ENCODE data around the gene SGF29. TPM values are rescaled to one million over a fixed set of nuclear protein-coding genes. Genes with fewer than 3 reads are reported as not detected.
"Not testable (repeated sequence)": the region's sequence is repeated elsewhere in the genome, so short reads cannot be mapped to it uniquely, and the experiment has no call there.

The SGF29 gene
- polyA plus RNA-seq, 1 donor: 24.8 TPM

GRCh38 chr16:28595451-28595850 lies 41.7 kb downstream of the SGF29 start:
- H3K9me3 ChIP-seq (ENCODE audit: control insufficient read depth, low read depth, low read length); H3K27ac ChIP-seq (ENCODE audit: low read length); H3K4me3 ChIP-seq (ENCODE audit: low read length); DNase-seq; H3K27me3 ChIP-seq (ENCODE audit: control insufficient read depth, insufficient read depth, low read length): not testable (repeated sequence)
- WGBS (ENCODE audit: insufficient coverage, low lambda C conversion rate): no CpG with 5 or more reads among the region's 6 CpGs
- H3K36me3 ChIP-seq (ENCODE audit: control insufficient read depth, insufficient read depth, low read length): peaks cover 23% of the 10 kb centered on the region
- H3K4me1 ChIP-seq (ENCODE audit: control insufficient read depth, insufficient read depth, low read length): peaks cover 26% of the 10 kb centered on the region

DNA sequence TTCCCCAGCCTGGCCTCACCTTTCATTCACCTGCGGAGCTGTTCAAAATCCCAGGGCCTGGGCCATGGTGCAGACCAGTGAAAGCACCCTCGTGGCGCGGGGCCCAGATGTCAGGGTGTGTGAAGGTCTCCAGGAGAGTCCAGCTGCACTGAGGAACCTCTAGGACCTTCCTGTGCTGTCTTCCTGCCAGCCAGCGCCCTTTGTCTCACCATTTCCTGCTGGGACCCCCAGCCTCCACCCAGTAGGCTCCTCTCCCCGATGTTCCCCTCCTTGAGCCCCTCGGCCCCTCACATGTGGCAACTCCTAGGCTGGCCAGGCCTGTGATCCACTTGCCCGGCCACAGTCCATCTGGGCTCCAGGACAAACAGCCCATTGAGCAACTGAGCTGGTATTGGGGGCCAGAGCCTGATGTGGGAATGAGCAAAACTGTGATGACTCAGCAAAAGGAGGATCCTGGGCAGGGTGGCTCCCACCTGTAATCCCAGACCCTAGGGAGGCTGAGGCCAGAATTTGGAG lies 42.5 kb downstream of the SGF29 start:
- H3K27me3 ChIP-seq (ENCODE audit: control insufficient read depth, insufficient read depth, low read length): no peaks in the 10 kb centered on the region
- no CpG with 5 or more reads among the region's 8 CpGs for WGBS (ENCODE audit: insufficient coverage, low lambda C conversion rate)
- peaks cover 16% of the 10 kb centered on the region for H3K36me3 ChIP-seq (ENCODE audit: control insufficient read depth, insufficient read depth, low read length)
- H3K27ac ChIP-seq (ENCODE audit: low read length): peak overlapping the region; percentile 71
- peak overlapping the region; percentile 11 for H3K4me3 ChIP-seq (ENCODE audit: low read length)
- peaks cover 26% of the 10 kb centered on the region for H3K4me1 ChIP-seq (ENCODE audit: control insufficient read depth, insufficient read depth, low read length)
- no peaks in the 10 kb centered on the region for H3K9me3 ChIP-seq (ENCODE audit: control insufficient read depth, low read depth, low read length)
- DNase-seq: peak in 1 of 2 donors; percentile 34

- Histone ChIP-seq H3K36me3 (ENCODE audit: control insufficient read depth, insufficient read depth, low read length) (peaks cover 10% of the 10 kb centered on the region), H3K4me3 (ENCODE audit: low read length) (peak within 1 kb of the TSS; percentile 11), H3K27me3 (ENCODE audit: control insufficient read depth, insufficient read depth, low read length) (no peaks in the 10 kb centered on the region), H3K4me1 (ENCODE audit: control insufficient read depth, insufficient read depth, low read length) (peaks cover 26% of the 10 kb centered on the region), H3K27ac (ENCODE audit: low read length) (peak within 1 kb of the TSS; percentile 71), H3K9me3 (ENCODE audit: control insufficient read depth, low read depth, low read length) (no peaks in the 10 kb centered on the region)
- peak; percentile 90 to 92 for DNase-seq
- 0% methylated on average over 1 of the region's 11 CpGs for WGBS (ENCODE audit: insufficient coverage, low lambda C conversion rate)
These were observed 43.3 kb downstream of the SGF29 start, which contains the start of gene SULT1A2 for GRCh38 chr16:28596840-28597691. TSS of gene SULT1A2 (minus strand) at chr16:28597050. CDS start at chr16:28595930, 1,120 bp downstream.

DNA sequence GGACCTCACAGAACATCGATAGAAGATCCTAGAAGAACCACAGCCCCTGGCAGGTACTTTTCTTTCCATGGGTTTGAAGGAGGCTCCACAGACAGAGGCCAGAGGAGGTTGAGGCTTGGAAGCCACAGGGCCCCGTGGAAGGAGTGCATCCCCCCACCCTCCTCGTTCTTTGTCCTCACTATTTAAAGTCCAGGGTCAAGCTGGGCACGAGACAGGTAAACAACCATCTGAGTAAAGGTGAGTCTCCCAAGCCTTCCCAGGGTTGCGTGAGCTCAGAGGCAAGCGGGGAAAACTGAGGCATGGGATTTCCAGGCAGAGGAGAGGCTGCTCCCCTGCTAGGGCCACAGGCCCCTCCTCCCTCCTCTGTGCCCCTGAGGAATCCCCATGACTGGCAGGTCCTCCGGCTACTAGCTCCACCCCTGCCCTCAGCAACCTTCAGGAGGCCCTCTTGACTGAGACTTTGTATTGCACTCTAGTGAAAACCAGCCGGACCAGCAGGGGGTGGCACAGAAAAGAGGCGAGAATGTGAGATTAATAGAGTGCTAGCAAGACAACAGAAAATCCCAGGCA lies 44.1 kb downstream of the SGF29 start:
- DNase-seq: peak; percentile 81 to 90
- peaks cover 7% of the 10 kb centered on the region for H3K36me3 ChIP-seq (ENCODE audit: control insufficient read depth, insufficient read depth, low read length)
- no CpG with 5 or more reads among the region's 9 CpGs for WGBS (ENCODE audit: insufficient coverage, low lambda C conversion rate)
- peak overlapping the region; percentile 47 for H3K27ac ChIP-seq (ENCODE audit: low read length)
- peaks cover 26% of the 10 kb centered on the region for H3K4me1 ChIP-seq (ENCODE audit: control insufficient read depth, insufficient read depth, low read length)
- no peaks in the 10 kb centered on the region for H3K9me3 ChIP-seq (ENCODE audit: control insufficient read depth, low read depth, low read length)
- no peaks in the 10 kb centered on the region for H3K27me3 ChIP-seq (ENCODE audit: control insufficient read depth, insufficient read depth, low read length)
- H3K4me3 ChIP-seq (ENCODE audit: low read length): no peak overlapping the region

DNA sequence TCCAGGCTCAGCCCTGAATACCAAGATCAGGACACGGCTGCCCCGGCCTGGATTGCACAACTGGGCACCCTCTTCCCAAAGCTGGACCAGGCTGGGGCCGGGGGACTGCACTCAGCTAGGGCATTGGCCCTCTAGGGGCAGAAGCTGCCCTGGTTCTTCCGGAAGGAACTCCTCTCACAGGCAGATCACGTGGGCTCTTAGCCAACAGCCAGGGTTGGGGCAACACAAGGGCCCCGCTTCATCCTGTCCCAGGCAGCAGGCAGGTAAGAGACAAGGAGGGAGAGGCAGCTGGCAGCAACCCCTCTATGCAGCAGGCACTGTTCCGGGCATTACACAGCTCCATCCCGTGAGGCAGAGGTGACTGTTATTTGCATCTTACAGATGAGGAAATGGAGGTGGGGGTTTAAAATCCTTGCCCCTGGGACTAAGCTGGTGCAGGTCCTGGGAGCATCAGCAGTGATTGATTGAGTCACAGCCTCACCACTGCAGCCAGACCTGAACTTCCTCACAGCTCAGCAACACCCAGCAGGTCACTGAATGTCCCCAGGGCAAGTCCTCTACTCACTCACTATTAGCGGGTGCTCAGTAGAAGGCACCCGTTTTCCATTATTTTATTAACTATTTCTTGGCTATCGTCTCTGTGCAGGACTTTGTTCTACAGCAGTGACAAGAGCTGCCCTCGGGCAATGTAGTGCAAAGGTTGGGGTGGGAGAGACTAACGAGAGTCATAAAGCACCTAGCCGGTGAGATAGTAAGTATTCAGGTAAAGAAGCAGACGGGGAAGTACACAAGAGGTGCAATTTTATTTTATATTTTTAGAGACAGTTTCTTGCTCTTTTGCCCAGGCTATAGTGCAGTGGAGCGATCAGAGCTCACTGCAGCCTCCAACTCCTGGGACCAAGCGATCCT lies 45.9 kb downstream of the SGF29 start:
- no CpG with 5 or more reads among the region's 17 CpGs for WGBS (ENCODE audit: insufficient coverage, low lambda C conversion rate)
- not testable (repeated sequence) for H3K4me3 ChIP-seq (ENCODE audit: low read length); DNase-seq; H3K9me3 ChIP-seq (ENCODE audit: control insufficient read depth, low read depth, low read length); H3K27ac ChIP-seq (ENCODE audit: low read length); H3K27me3 ChIP-seq (ENCODE audit: control insufficient read depth, insufficient read depth, low read length)
- peaks cover 26% of the 10 kb centered on the region for H3K4me1 ChIP-seq (ENCODE audit: control insufficient read depth, insufficient read depth, low read length)
- H3K36me3 ChIP-seq (ENCODE audit: control insufficient read depth, insufficient read depth, low read length): peaks cover 13% of the 10 kb centered on the region

- no CpG with 5 or more reads among the region's 20 CpGs for WGBS (ENCODE audit: insufficient coverage, low lambda C conversion rate)
- DNase-seq; H3K27ac ChIP-seq (ENCODE audit: low read length); H3K9me3 ChIP-seq (ENCODE audit: control insufficient read depth, low read depth, low read length); H3K4me3 ChIP-seq (ENCODE audit: low read length); H3K27me3 ChIP-seq (ENCODE audit: control insufficient read depth, insufficient read depth, low read length): not testable (repeated sequence)
- peaks cover 20% of the 10 kb centered on the region for H3K4me1 ChIP-seq (ENCODE audit: control insufficient read depth, insufficient read depth, low read length)
- peaks cover 21% of the 10 kb centered on the region for H3K36me3 ChIP-seq (ENCODE audit: control insufficient read depth, insufficient read depth, low read length)
These were observed 47.2 kb downstream of the SGF29 start for GRCh38 chr16:28600965-28601364.

- H3K4me3 ChIP-seq (ENCODE audit: low read length); H3K27me3 ChIP-seq (ENCODE audit: control insufficient read depth, insufficient read depth, low read length); H3K9me3 ChIP-seq (ENCODE audit: control insufficient read depth, low read depth, low read length); H3K27ac ChIP-seq (ENCODE audit: low read length); DNase-seq: not testable (repeated sequence)
- Histone ChIP-seq H3K36me3 (ENCODE audit: control insufficient read depth, insufficient read depth, low read length) (peaks cover 26% of the 10 kb centered on the region), H3K4me1 (ENCODE audit: control insufficient read depth, insufficient read depth, low read length) (peaks cover 13% of the 10 kb centered on the region)
- no CpG with 5 or more reads among the region's 13 CpGs for WGBS (ENCODE audit: insufficient coverage, low lambda C conversion rate)
These were observed 47.9 kb downstream of the SGF29 start for GRCh38 chr16:28601589-28601988.

GRCh38 chr16:28602062-28602461 lies 48.3 kb downstream of the SGF29 start:
- H3K4me3 ChIP-seq (ENCODE audit: low read length); H3K27me3 ChIP-seq (ENCODE audit: control insufficient read depth, insufficient read depth, low read length); DNase-seq; H3K9me3 ChIP-seq (ENCODE audit: control insufficient read depth, low read depth, low read length); H3K27ac ChIP-seq (ENCODE audit: low read length): not testable (repeated sequence)
- peaks cover 12% of the 10 kb centered on the region for H3K4me1 ChIP-seq (ENCODE audit: control insufficient read depth, insufficient read depth, low read length)
- H3K36me3 ChIP-seq (ENCODE audit: control insufficient read depth, insufficient read depth, low read length): peaks cover 27% of the 10 kb centered on the region
- WGBS (ENCODE audit: insufficient coverage, low lambda C conversion rate): no CpG with 5 or more reads among the region's 10 CpGs

DNA sequence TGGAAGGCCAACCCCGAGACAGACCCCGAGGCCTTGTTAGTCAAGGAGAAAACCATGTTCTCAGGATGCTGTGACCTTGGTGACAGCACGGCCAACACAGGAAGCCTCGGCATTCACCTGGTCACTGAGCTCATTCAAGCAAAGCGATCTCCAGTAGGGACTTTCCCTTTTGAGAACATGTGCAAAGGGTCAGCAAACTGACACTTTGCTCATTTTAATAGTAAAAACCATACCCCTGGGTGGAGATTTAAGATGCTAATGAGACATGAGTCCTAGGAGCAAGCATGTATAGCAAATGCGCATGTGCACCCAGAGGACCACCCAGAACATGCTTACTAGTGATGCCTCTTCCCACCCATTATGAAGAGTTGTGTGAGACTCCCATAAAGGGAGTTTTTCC lies 48.8 kb downstream of the SGF29 start:
- Histone ChIP-seq H3K9me3 (ENCODE audit: control insufficient read depth, low read depth, low read length) (no peaks in the 10 kb centered on the region), H3K27me3 (ENCODE audit: control insufficient read depth, insufficient read depth, low read length) (no peaks in the 10 kb centered on the region), H3K36me3 (ENCODE audit: control insufficient read depth, insufficient read depth, low read length) (peaks cover 27% of the 10 kb centered on the region), H3K27ac (ENCODE audit: low read length) (no peak overlapping the region), H3K4me1 (ENCODE audit: control insufficient read depth, insufficient read depth, low read length) (peaks cover 7% of the 10 kb centered on the region), H3K4me3 (ENCODE audit: low read length) (no peak overlapping the region)
- WGBS (ENCODE audit: insufficient coverage, low lambda C conversion rate): no CpG with 5 or more reads among the region's 6 CpGs
- DNase-seq: no peak

Measured in large intestine (tissue), 3 donors.